HepG2 (cell line): Measurements from ENCODE around the gene KBTBD3. TPM values are rescaled to one million over a fixed set of nuclear protein-coding genes. Genes with fewer than 3 reads are reported as not detected.

Experiments
- ATAC-seq: fragments of 200-7000 bp; cut with Tn5 transposase; 3 replicates; pipeline ENCODE4 v1.9.1; 2020; ENCODE audit warnings: mild to moderate bottlenecking, moderate library complexity
- BruUV-seq: library from RNA; stranded (reverse); fragments of 400-500 nt; replicated peaks from 2 replicates; lab custom pipeline; 2021; lab: Mats Ljungman, UMichigan
- CTCF ChIA-PET: fragments of 300-600 bp; formaldehyde crosslinking; extraction: SDS; loops from one replicate; lab custom pipeline; 2021; ENCODE audit warnings: low total read pairs, inconsistent platforms, low intra/inter-chr PET ratio; lab: Yijun Ruan, JAX
- POLR2A ChIA-PET: fragments of 350-600 bp; sonication (Branson Sonifier 250); formaldehyde crosslinking; loops from one replicate; lab custom pipeline; 2020; ENCODE audit warnings: antibody characterized with exemption, inconsistent platforms; lab: Yijun Ruan, JAX
- DNase-seq: peaks from one replicate; pipeline ENCODE4 v3.0.0-alpha.2; 2015; ENCODE audit warnings: low spot score
- FAIRE-seq: peaks from 3 replicates; lab custom pipeline; 2011; peaks lifted over from hg19 to GRCh38; lab: Jason Lieb, UNC
- H2AFZ ChIP-seq: one replicate; pipeline ENCODE4 v1.6.1; 2011; ENCODE audit warnings: low read length, inconsistent platforms
- H3K27ac ChIP-seq: fragments of 300-600 bp; 3 replicates; pipeline ENCODE4 v1.8.0; 2011; ENCODE audit warnings: mixed run types, mild to moderate bottlenecking, mixed read lengths, low read length, inconsistent platforms; ENCODE audit not compliant: insufficient read depth; ENCODE audit errors: extremely low read length
- H3K27me3 ChIP-seq, 2 experiments: fragments of 200-600 bp in 1 of 2; 2 replicates in 1 of 2; 3 replicates in 1 of 2; pipeline versions ENCODE4 v1.6.0 to v1.8.0; 2011; ENCODE audit warnings: low read length in 2 of 2, mild to moderate bottlenecking in 2 of 2, moderate library complexity in 2 of 2, inconsistent platforms in 1 of 2; ENCODE audit not compliant: insufficient read depth in 2 of 2, control insufficient read depth in 1 of 2
- H3K36me3 ChIP-seq, 2 experiments: fragments of 200-600 bp in 1 of 2; replicated peaks in 1 of 2; 2 replicates in 1 of 2; 3 replicates in 1 of 2; pipeline versions ENCODE4 v1.5.1 to v1.8.0; 2011; ENCODE audit warnings: low read length in 2 of 2, inconsistent platforms in 1 of 2; ENCODE audit not compliant: insufficient read depth in 2 of 2, control insufficient read depth in 1 of 2
- H3K4me1 ChIP-seq: 2 replicates; pipeline ENCODE4 v1.5.1; 2012; ENCODE audit warnings: low read length, inconsistent platforms; ENCODE audit not compliant: insufficient read depth
- H3K4me2 ChIP-seq: 2 replicates; pipeline ENCODE4 v1.6.0; 2011; ENCODE audit warnings: low read depth, low read length, inconsistent platforms
- H3K4me3 ChIP-seq, 3 experiments: fragments of 200-600 bp in 1 of 3; sonication (generic), shearing (Covaris generic) in 1 of 3; replicated peaks in 1 of 3; 2 replicates each; pipeline ENCODE4 v1.5.1; 2011 to 2016; ENCODE audit warnings: low read length in 3 of 3, inconsistent platforms in 2 of 3, low read depth in 2 of 3, mild to moderate bottlenecking in 2 of 3, control low read depth in 1 of 3, mixed read lengths in 1 of 3; ENCODE audit not compliant: insufficient read depth in 1 of 3
- H3K79me2 ChIP-seq: one replicate; pipeline ENCODE4 v1.6.1; 2011; ENCODE audit warnings: low read length, inconsistent platforms; ENCODE audit not compliant: insufficient read depth
- H3K9ac ChIP-seq: 2 replicates; pipeline ENCODE4 v1.6.0; 2011; ENCODE audit warnings: mild to moderate bottlenecking, low read depth, low read length, inconsistent platforms; ENCODE audit not compliant: insufficient read depth
- H3K9me3 ChIP-seq: 2 replicates; pipeline ENCODE4 v1.5.1; 2012; ENCODE audit warnings: mild to moderate bottlenecking, low read length
- H4K20me1 ChIP-seq: 2 replicates; pipeline ENCODE4 v1.6.0; 2011; ENCODE audit warnings: inconsistent platforms, mild to moderate bottlenecking, low read length, moderate library complexity; ENCODE audit not compliant: insufficient read depth
- ARID3A ChIP-seq: IDR thresholded peaks from 2 replicates; pipeline ENCODE4 v1.6.1; 2012; ENCODE audit warnings: low read depth, low read length, improper control_type of control experiment
- MAFG ChIP-seq: sonication (generic); formaldehyde crosslinking; IDR thresholded peaks from 2 replicates; pipeline ENCODE4 v1.5.1; 2020; ENCODE audit warnings: mild to moderate bottlenecking, missing genetic modification reagents
- SPEN ChIP-seq: sonication (generic); formaldehyde crosslinking; IDR thresholded peaks from 2 replicates; pipeline ENCODE4 v1.5.1; 2020; ENCODE audit warnings: low read depth, mild to moderate bottlenecking, missing genetic modification reagents
- WGBS: methylation state at CpG from one replicate; pipeline ENCODE4 v1.1.6; 2017; ENCODE audit warnings: low lambda C conversion rate; 5-methylcytosine and 5-hydroxymethylcytosine counted together
- in situ Hi-C: cut with HindIII; loops from 2 replicates; pipeline ENCODE4 v1.10.0; 2017; ENCODE audit warnings: low pct_unique_long_range_greater_than_20kb; ENCODE audit not compliant: extremely low pct_ligation_motif_present
- intact Hi-C: fragments of 100-400 bp; cut with micrococcal nuclease; formaldehyde crosslinking; loops from one replicate; pipeline ENCODE4 v1.10.0; 2022; ENCODE audit not compliant: unreplicated experiment
- polyA plus RNA-seq, 8 experiments: library from polyadenylated mRNA; depleted of rRNA in 3 of 8; stranded (reverse) in 7 of 8; unstranded in 1 of 8; fragments of >200 nt; fragmentation: Illumina TruSeq in 4 of 8; extraction: Trizol in 4 of 8; gene quantifications; 2 replicates each; pipeline versions ENCODE4 v1.2.1 to v1.2.3, GENCODE V29; 2011 to 2016; ENCODE audit warnings: low read depth in 4 of 8, missing spikeins in 1 of 8, mixed read lengths in 1 of 8; ENCODE audit not compliant: insufficient read depth in 1 of 8
- total RNA-seq, 5 experiments: library from RNA; depleted of rRNA; stranded (reverse); fragments of >200 nt; fragmentation: Illumina TruSeq; extraction: Trizol; gene quantifications; 2 replicates each; pipeline ENCODE4 v1.2.3, GENCODE V29; 2016; ENCODE audit warnings: low read depth in 1 of 5
- TF ChIP-seq, protein P1 (sequence below): sonication (generic); formaldehyde crosslinking; IDR thresholded peaks from 2 replicates; pipeline ENCODE4 v1.5.0; 2020; ENCODE audit warnings: mild to moderate bottlenecking, missing genetic modification reagents

Gene KBTBD3
- total and polyA plus RNA-seq, 2 of the 13 experiments (the other 11 are each of a cell fraction or from before 2014, with no cell fraction given) = 1.8 to 7.4 TPM

GRCh38 chr11:106088896-106089295 is 11.7 kb upstream of the KBTBD3 start:
- H3K27ac ChIP-seq = no peak overlapping the region
- no peaks in the 10 kb centered on the region for H3K9me3 ChIP-seq
- ATAC-seq = no peak
- peaks cover 24% of the 10 kb centered on the region for H4K20me1 ChIP-seq
- TF ChIP-seq ARID3A (no peak), SPEN (CRISPR knock-in tag) (no peak), MAFG (no peak)
- TF ChIP-seq, protein P1, sequence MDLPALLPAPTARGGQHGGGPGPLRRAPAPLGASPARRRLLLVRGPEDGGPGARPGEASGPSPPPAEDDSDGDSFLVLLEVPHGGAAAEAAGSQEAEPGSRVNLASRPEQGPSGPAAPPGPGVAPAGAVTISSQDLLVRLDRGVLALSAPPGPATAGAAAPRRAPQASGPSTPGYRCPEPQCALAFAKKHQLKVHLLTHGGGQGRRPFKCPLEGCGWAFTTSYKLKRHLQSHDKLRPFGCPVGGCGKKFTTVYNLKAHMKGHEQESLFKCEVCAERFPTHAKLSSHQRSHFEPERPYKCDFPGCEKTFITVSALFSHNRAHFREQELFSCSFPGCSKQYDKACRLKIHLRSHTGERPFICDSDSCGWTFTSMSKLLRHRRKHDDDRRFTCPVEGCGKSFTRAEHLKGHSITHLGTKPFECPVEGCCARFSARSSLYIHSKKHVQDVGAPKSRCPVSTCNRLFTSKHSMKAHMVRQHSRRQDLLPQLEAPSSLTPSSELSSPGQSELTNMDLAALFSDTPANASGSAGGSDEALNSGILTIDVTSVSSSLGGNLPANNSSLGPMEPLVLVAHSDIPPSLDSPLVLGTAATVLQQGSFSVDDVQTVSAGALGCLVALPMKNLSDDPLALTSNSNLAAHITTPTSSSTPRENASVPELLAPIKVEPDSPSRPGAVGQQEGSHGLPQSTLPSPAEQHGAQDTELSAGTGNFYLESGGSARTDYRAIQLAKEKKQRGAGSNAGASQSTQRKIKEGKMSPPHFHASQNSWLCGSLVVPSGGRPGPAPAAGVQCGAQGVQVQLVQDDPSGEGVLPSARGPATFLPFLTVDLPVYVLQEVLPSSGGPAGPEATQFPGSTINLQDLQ (CRISPR knock-in tag) = no peak
- TF ChIP-seq, all 625 proteins: peak for 0
- peaks cover 17% of the 10 kb centered on the region for H3K4me1 ChIP-seq
- ChIA-PET CTCF (no interaction called here), POLR2A (no interaction called here)
- H2AFZ ChIP-seq = no peak overlapping the region
- peaks cover 4 to 38% of the 10 kb centered on the region in 2 experiments for H3K36me3 ChIP-seq
- no peaks in the 10 kb centered on the region for H3K27me3 ChIP-seq
- no TSS peak for BruUV-seq
- H3K9ac ChIP-seq = no peak overlapping the region
- H3K4me3 ChIP-seq = no peak overlapping the region
- DNase-seq (no peak), FAIRE-seq (no peak)
- in situ Hi-C loops (no loop called here), intact Hi-C loops (loop anchor here (2.0 to 5.0 kb wide), 2 partner anchors 498 to 948 kb away; no protein-coding TSS in a partner anchor)
- WGBS = 77% methylated on average over 4 of the region's 4 CpGs
- peaks cover 50% of the 10 kb centered on the region for H3K79me2 ChIP-seq
- no peak overlapping the region for H3K4me2 ChIP-seq
